Measurements from ENCODE around the gene SLC37A1.

SLC37A1 gene

DNA sequence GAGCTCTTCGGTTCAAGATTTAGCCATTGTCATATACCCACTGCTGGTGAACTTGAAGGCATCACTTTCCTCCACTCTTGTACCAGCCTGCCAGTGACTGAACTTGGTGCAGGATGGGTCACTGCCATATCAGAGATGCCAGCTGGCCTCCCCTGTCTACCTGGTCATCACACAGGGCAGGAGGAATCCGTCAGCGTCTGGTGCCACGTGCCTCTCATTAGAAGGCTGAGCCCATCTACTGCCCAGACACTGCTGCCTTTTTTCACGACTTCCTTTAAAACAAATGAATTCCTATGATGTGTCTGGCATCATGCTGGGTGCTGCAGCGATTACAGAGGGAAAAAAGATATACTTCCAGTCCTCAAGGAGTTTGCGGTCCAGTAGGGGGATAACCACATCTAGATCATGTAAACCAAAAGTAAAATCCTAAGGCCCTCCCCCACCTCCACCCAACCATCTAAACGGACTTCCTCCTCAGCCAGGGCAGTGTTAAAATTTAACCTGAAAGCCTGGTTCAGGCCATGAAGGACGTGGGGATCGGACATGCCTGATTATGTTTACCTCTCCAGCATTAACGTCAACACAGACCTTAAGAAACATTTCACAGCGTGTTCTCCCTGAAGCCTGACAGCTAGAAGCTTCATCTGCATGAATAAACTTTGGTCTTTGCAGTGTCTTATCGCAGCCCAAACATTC is 110.6 kb downstream of the SLC37A1 start:
- no peak overlapping the region for H3K4me2 ChIP-seq (ENCODE audit: low read depth, low read length, poor library complexity, severe bottlenecking)
- no peaks in the 10 kb centered on the region for H3K79me2 ChIP-seq (ENCODE audit: insufficient read depth, low read length)
- H3K36me3 ChIP-seq (ENCODE audit: low read length) = no peaks in the 10 kb centered on the region
- H3K27ac ChIP-seq (ENCODE audit: low read depth, low read length) = no peak overlapping the region
- H3K9me3 ChIP-seq (ENCODE audit: insufficient read depth, low read length) = no peaks in the 10 kb centered on the region
- TF ChIP-seq, protein P1, sequence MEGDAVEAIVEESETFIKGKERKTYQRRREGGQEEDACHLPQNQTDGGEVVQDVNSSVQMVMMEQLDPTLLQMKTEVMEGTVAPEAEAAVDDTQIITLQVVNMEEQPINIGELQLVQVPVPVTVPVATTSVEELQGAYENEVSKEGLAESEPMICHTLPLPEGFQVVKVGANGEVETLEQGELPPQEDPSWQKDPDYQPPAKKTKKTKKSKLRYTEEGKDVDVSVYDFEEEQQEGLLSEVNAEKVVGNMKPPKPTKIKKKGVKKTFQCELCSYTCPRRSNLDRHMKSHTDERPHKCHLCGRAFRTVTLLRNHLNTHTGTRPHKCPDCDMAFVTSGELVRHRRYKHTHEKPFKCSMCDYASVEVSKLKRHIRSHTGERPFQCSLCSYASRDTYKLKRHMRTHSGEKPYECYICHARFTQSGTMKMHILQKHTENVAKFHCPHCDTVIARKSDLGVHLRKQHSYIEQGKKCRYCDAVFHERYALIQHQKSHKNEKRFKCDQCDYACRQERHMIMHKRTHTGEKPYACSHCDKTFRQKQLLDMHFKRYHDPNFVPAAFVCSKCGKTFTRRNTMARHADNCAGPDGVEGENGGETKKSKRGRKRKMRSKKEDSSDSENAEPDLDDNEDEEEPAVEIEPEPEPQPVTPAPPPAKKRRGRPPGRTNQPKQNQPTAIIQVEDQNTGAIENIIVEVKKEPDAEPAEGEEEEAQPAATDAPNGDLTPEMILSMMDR (IDR thresholded peaks at IDR 0.05; ENCODE audit: insufficient read depth, low read length, poor library complexity, severe bottlenecking) = no peak
- no peak for TF ChIP-seq EZH2phosphoT487 (conservative IDR thresholded peaks at IDR 0.05; ENCODE audit: low read length)
- H3K9me2 ChIP-seq (replicated peaks; ENCODE audit: insufficient read depth, low read length) = no peaks in the 10 kb centered on the region
- no peak overlapping the region for H3K9ac ChIP-seq (ENCODE audit: low read length)
- H3K4me3 ChIP-seq (ENCODE audit: insufficient read depth, low read length, poor library complexity, severe bottlenecking) = no peak overlapping the region
- no peak overlapping the region for H2AFZ ChIP-seq (ENCODE audit: low read depth, low read length, severe bottlenecking)
- no peaks in the 10 kb centered on the region for H4K20me1 ChIP-seq (ENCODE audit: low read depth, low read length)
- H3K27me3 ChIP-seq (ENCODE audit: low read length) = no peaks in the 10 kb centered on the region
- H3F3A ChIP-seq (ENCODE audit: insufficient read depth) = no peaks in the 10 kb centered on the region

DNA sequence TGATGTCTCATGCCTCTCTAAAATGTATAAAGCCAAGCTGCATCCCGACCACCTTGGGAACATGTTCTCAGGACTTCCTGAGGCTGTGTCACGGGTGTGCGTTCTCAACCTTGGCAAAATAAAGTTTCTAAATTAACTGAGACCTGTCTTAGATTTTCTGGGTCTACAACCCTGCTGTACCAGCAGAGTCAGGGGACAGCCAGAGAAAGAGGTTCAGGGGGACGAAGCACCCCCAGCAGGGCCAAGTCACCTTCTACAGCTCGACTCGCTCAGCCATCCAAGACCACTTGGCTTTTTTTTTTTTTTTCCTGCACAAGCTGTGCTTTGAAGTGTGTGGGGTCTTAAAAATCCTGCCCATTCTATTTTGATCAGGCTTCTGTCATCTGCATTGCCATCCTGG is 111.3 kb downstream of the SLC37A1 start:
- Histone ChIP-seq H3K27me3 (ENCODE audit: low read length) (no peaks in the 10 kb centered on the region), H3K9me3 (ENCODE audit: insufficient read depth, low read length) (no peaks in the 10 kb centered on the region), H3K9me2 (replicated peaks; ENCODE audit: insufficient read depth, low read length) (no peaks in the 10 kb centered on the region), H3K4me3 (ENCODE audit: insufficient read depth, low read length, poor library complexity, severe bottlenecking) (no peak overlapping the region), H3K9ac (ENCODE audit: low read length) (no peak overlapping the region), H3K36me3 (ENCODE audit: low read length) (no peaks in the 10 kb centered on the region), H3K27ac (ENCODE audit: low read depth, low read length) (no peak overlapping the region), H4K20me1 (ENCODE audit: low read depth, low read length) (no peaks in the 10 kb centered on the region), H3K4me2 (ENCODE audit: low read depth, low read length, poor library complexity, severe bottlenecking) (no peak overlapping the region), H3F3A (ENCODE audit: insufficient read depth) (no peaks in the 10 kb centered on the region), H2AFZ (ENCODE audit: low read depth, low read length, severe bottlenecking) (no peak overlapping the region), H3K79me2 (ENCODE audit: insufficient read depth, low read length) (no peaks in the 10 kb centered on the region)
- no peak for TF ChIP-seq EZH2phosphoT487 (conservative IDR thresholded peaks at IDR 0.05; ENCODE audit: low read length)
- TF ChIP-seq, protein P1 (IDR thresholded peaks at IDR 0.05; ENCODE audit: insufficient read depth, low read length, poor library complexity, severe bottlenecking) = no peak

DNA sequence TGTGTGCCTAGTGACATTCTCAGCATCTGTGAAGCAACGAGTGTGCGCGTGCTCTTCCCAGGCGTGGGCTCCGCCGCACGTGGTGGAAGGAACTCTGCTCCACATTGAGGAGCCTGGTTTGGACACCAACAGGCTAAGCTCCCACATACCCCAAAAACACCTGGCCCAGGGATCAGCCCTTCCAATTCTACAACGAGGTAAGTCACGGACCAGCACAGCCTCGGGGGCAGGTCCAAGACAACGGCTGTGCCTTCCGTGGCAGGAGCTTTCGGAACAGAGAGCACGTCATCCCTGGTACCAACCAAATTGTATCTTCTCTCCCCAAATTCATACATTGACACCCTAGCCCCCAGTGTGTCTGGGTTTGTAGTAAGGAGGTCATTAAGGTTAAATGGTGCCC is 112.5 kb downstream of the SLC37A1 start:
- Histone ChIP-seq H3K9me2 (replicated peaks; ENCODE audit: insufficient read depth, low read length) (no peaks in the 10 kb centered on the region), H4K20me1 (ENCODE audit: low read depth, low read length) (no peaks in the 10 kb centered on the region), H3F3A (ENCODE audit: insufficient read depth) (no peaks in the 10 kb centered on the region), H3K27me3 (ENCODE audit: low read length) (no peaks in the 10 kb centered on the region), H3K36me3 (ENCODE audit: low read length) (no peaks in the 10 kb centered on the region), H3K9ac (ENCODE audit: low read length) (no peak overlapping the region), H3K79me2 (ENCODE audit: insufficient read depth, low read length) (no peaks in the 10 kb centered on the region), H3K9me3 (ENCODE audit: insufficient read depth, low read length) (no peaks in the 10 kb centered on the region), H2AFZ (ENCODE audit: low read depth, low read length, severe bottlenecking) (no peak overlapping the region), H3K4me3 (ENCODE audit: insufficient read depth, low read length, poor library complexity, severe bottlenecking) (no peak overlapping the region), H3K27ac (ENCODE audit: low read depth, low read length) (no peak overlapping the region), H3K4me2 (ENCODE audit: low read depth, low read length, poor library complexity, severe bottlenecking) (no peak overlapping the region)
- TF ChIP-seq, protein P1 (IDR thresholded peaks at IDR 0.05; ENCODE audit: insufficient read depth, low read length, poor library complexity, severe bottlenecking) = no peak
- no peak for TF ChIP-seq EZH2phosphoT487 (conservative IDR thresholded peaks at IDR 0.05; ENCODE audit: low read length)
